Endothelial cell of umbilical vein (primary cell): ENCODE data around the gene PTPRO.

Experiments
- CTCF ChIP-seq, 2 donors: IDR thresholded peaks; 1 replicate in 1 of 2; 2 replicates in 1 of 2; pipeline ENCODE4 v1.5.1; 2011; ENCODE audit warnings: low read length in 2 of 2, mild to moderate bottlenecking in 2 of 2, moderate library complexity in 2 of 2, control low read depth in 1 of 2, inconsistent platforms in 1 of 2, low read depth in 1 of 2; ENCODE audit not compliant: insufficient read depth in 1 of 2; ENCODE audit errors: extremely low read depth in 1 of 2
- MAX ChIP-seq: IDR thresholded peaks from 2 replicates; pipeline ENCODE4 v1.6.1; 2011; ENCODE audit not compliant: insufficient read depth, insufficient read length
- MYC ChIP-seq: IDR thresholded peaks from one replicate; pipeline ENCODE4 v1.6.1; 2011; ENCODE audit warnings: mild to moderate bottlenecking, low read depth, low read length

- no peak for TF ChIP-seq CTCF (IDR thresholded peaks at IDR 0.05; ENCODE audit: extremely low read depth in 1 of 2, insufficient read depth in 1 of 2, low read depth in 1 of 2, low read length in 2 of 2)
- no peak for TF ChIP-seq MAX
- no peak for TF ChIP-seq MYC
These were observed 315.9 kb downstream of the PTPRO start for GRCh38 chr12:15638231-15638630.
